Smooth muscle cell (in vitro differentiated cells): Measurements from ENCODE around the gene DPYSL4. TPM values are rescaled to one million over a fixed set of nuclear protein-coding genes. Genes with fewer than 3 reads are reported as not detected.

ENCODE experiments used
- DNase-seq: peaks from one replicate; lab custom pipeline; 2025; ENCODE audit not compliant: unreplicated experiment; lab: John Stamatoyannopoulos, UW
- H2AFZ ChIP-seq: fragments of 200-600 bp; sonication (generic); 2 replicates; pipeline ENCODE4 v1.6.0; 2016; ENCODE audit warnings: antibody characterized with exemption, low read depth, mild to moderate bottlenecking
- H3F3A ChIP-seq: fragments of 200-600 bp; sonication (generic); 2 replicates; pipeline ENCODE4 v1.6.0; 2017; ENCODE audit warnings: antibody characterized with exemption, low read depth
- H3K27ac ChIP-seq: fragments of 200-600 bp; sonication (generic); 2 replicates; pipeline ENCODE4 v1.5.1; 2016; ENCODE audit warnings: low read depth, mild to moderate bottlenecking
- H3K27me3 ChIP-seq: fragments of 200-600 bp; sonication (generic); 2 replicates; pipeline ENCODE4 v1.6.1; 2016; ENCODE audit warnings: low read depth, mild to moderate bottlenecking
- H3K36me3 ChIP-seq: fragments of 200-600 bp; sonication (generic); 2 replicates; pipeline ENCODE4 v1.5.1; 2016; ENCODE audit warnings: low read depth
- H3K4me1 ChIP-seq: fragments of 200-600 bp; sonication (generic); 2 replicates; pipeline ENCODE4 v1.5.1; 2016; ENCODE audit warnings: low read depth
- H3K4me2 ChIP-seq: fragments of 200-600 bp; sonication (generic); 2 replicates; pipeline ENCODE4 v1.6.0; 2016; ENCODE audit warnings: mild to moderate bottlenecking
- H3K4me3 ChIP-seq: fragments of 200-600 bp; sonication (generic); 2 replicates; pipeline ENCODE4 v1.5.1; 2016; ENCODE audit warnings: mild to moderate bottlenecking
- H3K79me2 ChIP-seq: fragments of 200-600 bp; sonication (generic); 2 replicates; pipeline ENCODE4 v1.6.0; 2016; ENCODE audit warnings: low read depth, mild to moderate bottlenecking
- H3K9ac ChIP-seq: fragments of 200-600 bp; sonication (generic); 2 replicates; pipeline ENCODE4 v1.6.0; 2016; ENCODE audit warnings: low read depth
- H3K9me3 ChIP-seq: fragments of 200-600 bp; sonication (generic); replicated peaks from 2 replicates; pipeline ENCODE4 v1.5.1; 2016; ENCODE audit warnings: low read depth
- H4K20me1 ChIP-seq: fragments of 200-600 bp; sonication (generic); 2 replicates; pipeline ENCODE4 v1.6.0; 2016; ENCODE audit warnings: low read depth
- WGBS: methylation state at CpG from one replicate; pipeline ENCODE4 v1.1.7; 2016; ENCODE audit warnings: low lambda C conversion rate; 5-methylcytosine and 5-hydroxymethylcytosine counted together
- polyA plus RNA-seq: library from polyadenylated mRNA; unstranded; fragments of >200 nt; fragmentation: Nextera tagmentation; extraction: Ambion mirVana; gene quantifications from 2 replicates; pipeline ENCODE4 v1.2.1, GENCODE V29; 2016
- total RNA-seq: library from RNA; depleted of rRNA; stranded (reverse); fragments of >200 nt; gene quantifications from 2 replicates; pipeline ENCODE4 v1.2.3, GENCODE V29; 2014
- TF ChIP-seq, protein P1 (sequence below): fragments of 200-600 bp; sonication (generic); IDR thresholded peaks from 2 replicates; pipeline ENCODE4 v1.5.1; 2017; ENCODE audit warnings: borderline replicate concordance, mild to moderate bottlenecking, antibody characterized with exemption; ENCODE audit not compliant: insufficient read depth, poor library complexity, severe bottlenecking

The DPYSL4 gene
- total and polyA plus RNA-seq, 2 experiments from 2014 or later = 6.0 to 7.4 TPM

- Histone ChIP-seq H3F3A (no peaks in the 10 kb centered on the region), H3K79me2 (no peaks in the 10 kb centered on the region), H3K27me3 (no peaks in the 10 kb centered on the region), H3K36me3 (no peaks in the 10 kb centered on the region), H3K9ac (no peak overlapping the region), H3K4me2 (no peak overlapping the region), H3K27ac (no peak overlapping the region), H3K4me3 (no peak overlapping the region), H2AFZ (no peak overlapping the region), H3K9me3 (no peaks in the 10 kb centered on the region), H4K20me1 (no peaks in the 10 kb centered on the region), H3K4me1 (no peaks in the 10 kb centered on the region)
- TF ChIP-seq, protein P1, sequence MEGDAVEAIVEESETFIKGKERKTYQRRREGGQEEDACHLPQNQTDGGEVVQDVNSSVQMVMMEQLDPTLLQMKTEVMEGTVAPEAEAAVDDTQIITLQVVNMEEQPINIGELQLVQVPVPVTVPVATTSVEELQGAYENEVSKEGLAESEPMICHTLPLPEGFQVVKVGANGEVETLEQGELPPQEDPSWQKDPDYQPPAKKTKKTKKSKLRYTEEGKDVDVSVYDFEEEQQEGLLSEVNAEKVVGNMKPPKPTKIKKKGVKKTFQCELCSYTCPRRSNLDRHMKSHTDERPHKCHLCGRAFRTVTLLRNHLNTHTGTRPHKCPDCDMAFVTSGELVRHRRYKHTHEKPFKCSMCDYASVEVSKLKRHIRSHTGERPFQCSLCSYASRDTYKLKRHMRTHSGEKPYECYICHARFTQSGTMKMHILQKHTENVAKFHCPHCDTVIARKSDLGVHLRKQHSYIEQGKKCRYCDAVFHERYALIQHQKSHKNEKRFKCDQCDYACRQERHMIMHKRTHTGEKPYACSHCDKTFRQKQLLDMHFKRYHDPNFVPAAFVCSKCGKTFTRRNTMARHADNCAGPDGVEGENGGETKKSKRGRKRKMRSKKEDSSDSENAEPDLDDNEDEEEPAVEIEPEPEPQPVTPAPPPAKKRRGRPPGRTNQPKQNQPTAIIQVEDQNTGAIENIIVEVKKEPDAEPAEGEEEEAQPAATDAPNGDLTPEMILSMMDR = no peak
- 90% methylated on average over 8 of the region's 8 CpGs for WGBS
- DNase-seq = no peak
These were observed 40.5 kb upstream of the DPYSL4 start for GRCh38 chr10:132146271-132146671.

- no peak overlapping the region for H3K9ac ChIP-seq
- no peaks in the 10 kb centered on the region for H3K27me3 ChIP-seq
- H3K4me2 ChIP-seq = no peak overlapping the region
- no peaks in the 10 kb centered on the region for H3K36me3 ChIP-seq
- no peak for DNase-seq
- H4K20me1 ChIP-seq = no peaks in the 10 kb centered on the region
- WGBS = 88% methylated on average over 31 of the region's 31 CpGs
- H3F3A ChIP-seq = no peaks in the 10 kb centered on the region
- H3K9me3 ChIP-seq = no peaks in the 10 kb centered on the region
- H2AFZ ChIP-seq = no peak overlapping the region
- H3K4me3 ChIP-seq = no peak overlapping the region
- no peaks in the 10 kb centered on the region for H3K79me2 ChIP-seq
- TF ChIP-seq, protein P1 = no peak
- H3K27ac ChIP-seq = no peak overlapping the region
- H3K4me1 ChIP-seq = no peaks in the 10 kb centered on the region
These were observed 39.5 kb upstream of the DPYSL4 start for GRCh38 chr10:132146941-132147915.

- TF ChIP-seq, protein P1 = no peak
- Histone ChIP-seq H3K27me3 (no peaks in the 10 kb centered on the region), H3K27ac (no peak overlapping the region), H2AFZ (no peak overlapping the region), H3K9ac (no peak overlapping the region), H4K20me1 (no peaks in the 10 kb centered on the region), H3K4me3 (no peak overlapping the region), H3K9me3 (no peaks in the 10 kb centered on the region), H3K36me3 (no peaks in the 10 kb centered on the region), H3K4me2 (no peak overlapping the region), H3F3A (no peaks in the 10 kb centered on the region), H3K4me1 (no peaks in the 10 kb centered on the region), H3K79me2 (no peaks in the 10 kb centered on the region)
- no peak for DNase-seq
- WGBS = 91% methylated on average over 39 of the region's 43 CpGs
These were observed 38.2 kb upstream of the DPYSL4 start for GRCh38 chr10:132148261-132149251.
